Inflammatory macrophage treated with lipopolysaccharide for 4 hours (primary cell): ENCODE data around the gene PDZD2.
"Not testable (repeated sequence)": the region's sequence is repeated elsewhere in the genome, so short reads cannot be mapped to it uniquely, and the experiment has no call there.

Experiments used
- DNase-seq: peaks from one replicate; pipeline ENCODE4 v3.0.0-alpha.2; 2020

Gene PDZD2

DNA sequence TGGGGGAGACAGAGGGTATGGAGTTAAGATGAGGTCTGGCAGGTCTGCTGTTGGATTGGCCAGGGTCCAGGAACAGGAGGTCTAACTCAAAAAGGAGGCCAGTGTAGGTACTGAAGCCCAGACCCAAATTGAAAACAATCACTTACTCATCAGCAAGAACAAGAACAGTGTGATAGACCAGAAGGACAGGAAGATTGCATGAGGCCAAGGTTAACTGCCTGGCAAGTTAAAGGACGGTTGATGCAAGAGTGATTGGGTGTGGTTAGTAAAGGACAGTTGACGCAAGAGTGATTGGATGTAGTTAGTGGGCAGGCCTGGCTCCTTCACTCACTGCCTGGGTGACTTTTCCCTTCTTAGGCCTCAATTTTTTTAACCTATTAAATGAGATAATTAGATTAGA lies 132.6 kb downstream of the PDZD2 start:
- peak; percentile 21 for DNase-seq

DNA sequence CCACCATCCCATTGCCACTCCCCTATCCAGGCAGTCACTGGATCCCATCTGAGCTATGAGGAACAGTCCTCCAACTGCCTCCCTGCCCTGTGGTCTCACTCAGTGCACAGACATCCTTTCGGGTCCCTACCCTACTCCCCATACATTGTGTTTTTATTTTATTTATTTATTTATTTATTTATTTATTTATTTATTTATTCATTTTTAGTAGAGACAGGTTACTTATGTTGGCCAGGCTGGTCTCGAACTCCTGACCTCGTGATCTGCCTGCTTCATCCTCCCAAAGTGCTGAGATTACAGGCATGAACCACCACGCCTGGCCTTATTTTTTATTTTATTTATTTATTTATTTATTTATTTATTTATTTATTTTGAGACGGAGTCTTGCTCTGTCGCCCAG lies 137.4 kb downstream of the PDZD2 start:
- DNase-seq: not testable (repeated sequence)

DNA sequence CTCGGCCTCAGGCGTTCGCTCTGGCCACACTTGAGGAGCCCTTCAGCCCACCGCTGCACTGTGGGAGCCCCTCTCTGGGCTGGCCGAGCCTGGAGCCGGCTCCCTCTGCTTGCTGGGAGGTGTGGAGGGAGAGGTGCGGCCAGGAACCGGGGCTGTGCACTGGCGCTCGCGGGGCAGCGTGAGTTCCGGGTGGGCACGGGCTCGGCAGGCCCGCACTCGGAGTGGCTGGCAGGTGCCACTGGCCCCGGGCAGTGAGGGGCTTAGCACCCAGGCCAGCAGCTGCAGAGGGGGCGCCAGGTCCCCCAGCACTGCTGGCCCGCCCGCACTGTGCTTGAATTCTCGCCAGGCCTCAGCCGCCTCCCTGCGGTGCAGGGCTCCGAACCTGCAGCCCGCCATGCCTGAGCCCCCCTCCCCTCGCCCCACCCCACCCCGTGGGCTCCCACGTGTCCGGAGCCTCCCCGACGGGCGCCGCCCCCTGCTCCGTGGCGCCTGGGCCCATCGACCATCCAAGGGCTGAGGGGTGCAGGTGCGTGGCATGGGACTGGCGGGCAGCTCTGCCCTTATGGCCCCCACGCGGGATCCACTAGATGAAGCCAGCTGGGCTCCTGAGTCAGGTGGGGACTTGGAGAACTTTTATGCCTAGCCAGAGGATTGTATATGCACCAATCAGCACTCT lies 138.2 kb downstream of the PDZD2 start:
- no peak for DNase-seq

DNA sequence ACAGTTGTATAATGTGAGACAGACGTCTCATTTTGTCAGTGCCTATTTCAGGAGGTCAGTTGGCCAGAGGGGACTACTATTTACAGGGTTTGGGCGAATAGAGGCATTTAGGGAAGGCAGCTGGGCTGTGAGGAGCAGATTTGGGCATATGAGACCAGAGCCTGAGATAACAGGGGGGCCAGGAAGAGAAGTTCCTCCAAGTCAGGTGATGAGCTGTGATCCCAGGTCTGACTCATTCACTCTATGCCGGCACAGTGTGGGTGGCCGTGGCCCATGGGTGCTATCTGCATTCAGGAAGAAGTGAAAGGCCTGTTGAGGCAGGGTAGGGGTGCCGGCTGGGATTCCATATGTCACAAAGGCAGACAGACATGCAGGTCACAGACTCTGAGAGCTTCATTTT lies 142.8 kb downstream of the PDZD2 start:
- DNase-seq: peak; percentile 70

DNA sequence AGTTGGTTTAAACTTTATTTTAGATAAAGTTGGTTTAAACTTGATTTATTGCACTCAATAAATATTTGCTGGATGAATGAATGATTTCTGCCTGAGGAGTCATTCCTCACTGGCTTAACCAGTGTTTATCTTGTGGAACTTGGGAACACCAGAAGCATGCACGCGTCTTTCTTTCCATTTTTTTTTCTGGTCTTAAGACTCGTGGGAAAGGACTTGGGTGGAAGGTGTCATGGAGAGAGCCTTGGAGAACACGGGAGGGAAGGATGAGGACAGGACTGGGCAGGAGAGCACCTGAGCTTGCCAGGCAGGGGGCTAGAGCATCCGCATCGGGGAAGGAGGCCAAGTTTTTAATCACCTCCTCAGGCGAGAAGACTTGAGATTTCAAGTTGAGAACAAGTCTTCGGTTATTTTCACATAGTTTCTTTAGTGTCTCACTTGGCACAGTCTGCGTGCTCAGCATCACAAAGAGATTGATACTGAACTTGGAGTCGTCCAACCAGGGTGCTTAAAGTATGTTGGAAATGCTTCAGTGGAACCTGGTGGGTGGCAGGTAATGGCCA lies 144.2 kb downstream of the PDZD2 start:
- DNase-seq: no peak

DNA sequence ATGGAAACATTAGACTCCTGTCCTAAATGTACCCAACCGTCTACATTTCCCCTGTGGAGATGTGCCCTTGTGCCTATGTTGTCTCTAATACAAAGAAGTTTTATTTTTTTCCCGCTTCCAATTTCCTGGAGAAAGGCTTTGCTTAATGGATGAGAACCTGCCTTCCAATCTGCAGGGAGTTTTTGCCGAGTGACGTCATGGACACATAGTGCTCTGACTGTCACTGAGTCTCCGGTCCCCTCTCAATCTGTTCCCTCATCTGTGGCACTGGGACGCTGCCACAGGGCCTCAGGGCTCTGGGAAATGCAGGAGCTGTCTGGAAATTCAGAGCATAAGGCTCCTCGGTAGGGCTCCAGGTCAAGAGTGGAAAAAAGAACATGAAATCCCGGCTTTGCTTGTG lies 144.8 kb downstream of the PDZD2 start:
- no peak for DNase-seq

DNA sequence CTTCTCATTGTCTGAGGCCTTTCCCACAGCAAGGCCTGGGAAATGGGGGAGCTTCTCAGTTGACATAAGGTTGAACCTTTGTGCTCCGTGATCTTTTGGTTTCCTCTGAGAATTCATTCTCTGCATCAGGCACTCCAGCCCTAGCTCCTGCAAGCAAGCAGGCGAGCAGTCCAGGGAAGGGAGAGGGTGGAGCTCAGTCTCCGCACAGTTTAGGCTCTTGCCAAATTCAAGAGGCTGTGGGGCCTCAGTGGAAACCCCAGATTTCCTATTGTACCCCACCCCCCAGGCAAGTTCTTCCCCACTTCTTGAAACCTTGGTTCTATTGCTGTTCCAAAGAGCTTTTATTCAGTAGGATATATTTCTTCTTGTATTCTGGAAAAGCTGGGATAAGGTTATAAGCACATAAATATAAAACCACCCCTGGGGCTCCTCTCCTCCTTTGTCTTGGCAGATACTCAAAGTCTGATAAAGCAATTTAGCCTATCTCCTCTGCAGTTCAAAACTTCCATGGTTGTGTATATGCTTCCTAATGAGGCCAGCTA lies 147.2 kb downstream of the PDZD2 start:
- no peak for DNase-seq

DNA sequence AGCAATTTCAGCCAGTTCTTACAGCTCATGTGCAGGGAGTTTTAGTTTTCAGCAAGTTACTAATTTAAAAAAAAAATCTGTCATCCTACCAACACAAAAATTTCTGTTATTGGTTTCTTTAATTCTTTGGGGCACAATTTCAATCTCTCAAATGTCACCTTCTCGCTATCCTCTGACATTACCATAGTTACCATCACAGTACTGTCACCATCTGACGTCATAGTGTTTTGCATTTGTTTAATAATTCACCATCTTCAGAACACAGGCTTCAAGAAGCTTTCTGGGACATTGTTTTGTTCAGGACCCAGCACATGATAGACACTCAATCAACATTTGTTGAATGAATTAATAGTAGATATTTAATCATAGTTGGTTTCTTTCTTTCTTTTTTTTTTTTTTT lies 155.1 kb downstream of the PDZD2 start:
- no peak for DNase-seq

DNA sequence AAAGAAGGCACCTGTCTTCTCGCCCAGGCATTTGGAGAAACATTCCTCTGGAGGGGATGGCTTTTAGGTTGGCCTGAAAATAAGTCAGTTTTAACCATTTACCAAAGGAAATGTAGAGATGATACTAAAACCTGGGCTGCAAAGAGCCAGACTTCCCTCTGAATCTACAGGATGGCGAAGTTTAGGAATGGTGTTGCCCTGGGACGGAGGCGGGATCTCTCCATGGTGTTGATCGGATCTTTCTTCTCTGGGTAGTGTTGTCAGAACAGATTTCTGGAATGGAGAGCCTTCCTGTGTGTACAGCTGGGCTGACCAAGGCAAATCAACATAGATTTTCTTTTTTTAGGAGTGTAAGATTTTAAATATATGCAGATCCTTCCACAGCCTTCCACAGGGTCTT lies 159.2 kb downstream of the PDZD2 start:
- no peak for DNase-seq

DNA sequence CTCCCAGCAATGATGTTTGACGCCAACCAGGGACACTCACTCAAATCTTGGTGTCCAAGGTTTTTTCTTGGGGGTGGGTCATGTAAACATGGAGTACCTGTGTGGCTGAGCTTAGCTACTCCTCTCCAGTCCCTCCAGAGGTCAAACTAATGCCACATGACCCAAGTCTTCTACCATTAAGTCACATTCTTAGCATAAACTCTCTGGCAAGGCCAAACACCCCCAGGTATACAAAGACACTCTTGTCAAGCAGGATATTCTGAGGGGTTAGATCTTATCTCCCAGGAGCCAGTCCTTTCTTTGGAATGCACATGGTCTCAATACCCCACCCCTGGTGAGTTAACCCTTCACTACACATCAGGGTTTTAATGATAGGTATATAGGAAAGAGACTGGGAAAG lies 161.4 kb downstream of the PDZD2 start:
- DNase-seq: no peak

DNA sequence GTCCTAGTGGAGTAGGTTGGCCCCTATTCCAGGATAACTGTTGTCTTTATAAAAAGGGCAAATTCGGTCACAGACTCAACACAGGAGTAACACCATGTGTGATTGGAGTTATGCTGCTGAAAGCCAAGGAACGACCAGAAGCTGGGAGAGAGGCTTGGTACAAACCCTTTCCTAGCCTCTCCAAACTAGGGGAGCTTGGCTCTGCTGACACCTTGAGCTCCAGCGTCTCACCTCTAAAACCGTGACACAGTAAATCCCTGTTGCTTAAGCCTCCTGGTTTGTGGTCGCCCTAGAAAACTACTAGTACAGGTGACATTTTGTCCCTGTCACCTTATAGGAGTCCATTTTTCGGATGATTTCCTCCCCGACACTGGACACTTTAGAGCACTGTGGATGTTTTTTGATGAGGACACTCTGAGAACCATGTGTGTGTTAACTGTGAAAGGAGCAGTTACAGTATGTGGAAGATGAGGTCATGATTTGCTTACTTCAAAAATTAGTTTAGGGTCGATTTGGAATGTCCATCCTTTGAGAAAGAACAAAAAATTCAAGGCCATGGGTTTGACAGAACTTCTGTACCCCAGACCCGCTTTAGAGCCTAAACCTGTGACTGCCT lies 167.0 kb downstream of the PDZD2 start:
- no peak for DNase-seq

DNA sequence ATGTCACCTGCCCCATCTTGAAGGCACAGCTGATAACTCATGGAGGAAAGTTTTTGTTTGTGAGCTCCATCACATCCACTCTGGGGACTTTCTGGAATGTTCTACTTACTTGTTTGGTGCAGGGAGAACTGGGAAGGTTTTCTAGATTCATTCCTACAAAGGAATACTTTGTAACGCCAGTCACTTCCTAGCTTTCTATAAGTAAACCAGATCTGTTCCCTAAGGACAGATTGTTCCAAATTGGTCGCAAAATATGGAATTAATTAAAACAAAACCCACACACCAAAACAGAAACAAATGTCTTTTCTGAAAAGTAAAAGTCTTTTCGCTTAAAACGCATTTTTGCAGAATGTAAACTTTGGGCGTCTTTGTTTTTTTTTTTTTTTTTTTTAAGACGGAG lies 167.6 kb downstream of the PDZD2 start:
- no peak for DNase-seq

DNA sequence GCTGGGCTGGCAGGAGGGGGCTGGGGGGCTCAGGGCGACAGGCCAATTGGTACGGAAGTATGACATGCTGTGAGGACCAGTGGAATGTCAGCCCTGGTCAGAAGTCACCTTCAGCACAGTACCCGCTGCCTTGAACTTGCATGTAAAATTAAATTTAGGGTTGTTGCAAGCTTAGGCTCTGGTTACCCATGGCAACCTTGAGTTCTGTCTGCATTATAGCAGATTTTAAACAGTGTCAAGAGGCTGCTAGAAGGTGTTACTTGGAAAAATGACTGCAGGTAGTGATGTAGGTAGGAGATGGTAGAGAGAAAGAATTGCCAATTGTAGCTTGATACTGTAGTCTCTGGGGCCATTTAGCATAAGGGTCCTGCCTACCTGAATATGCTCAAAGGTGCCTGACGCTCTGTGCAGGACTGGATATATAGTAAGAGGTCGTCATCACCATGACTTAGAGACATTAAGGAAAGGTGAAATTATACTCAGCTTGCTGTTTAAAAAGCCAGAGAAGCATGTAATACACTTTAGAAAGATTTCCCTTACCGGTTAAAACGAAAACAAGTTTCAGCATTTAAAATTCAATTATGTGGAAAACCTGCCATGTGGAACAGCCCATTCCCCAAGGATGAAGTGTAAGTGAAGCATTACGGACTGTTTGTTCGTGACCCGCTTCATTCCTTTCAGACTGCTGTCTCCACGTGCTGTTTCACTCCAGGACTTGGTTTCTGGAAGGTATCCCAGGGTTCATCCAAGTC lies 169.0 kb downstream of the PDZD2 start:
- no peak for DNase-seq

DNA sequence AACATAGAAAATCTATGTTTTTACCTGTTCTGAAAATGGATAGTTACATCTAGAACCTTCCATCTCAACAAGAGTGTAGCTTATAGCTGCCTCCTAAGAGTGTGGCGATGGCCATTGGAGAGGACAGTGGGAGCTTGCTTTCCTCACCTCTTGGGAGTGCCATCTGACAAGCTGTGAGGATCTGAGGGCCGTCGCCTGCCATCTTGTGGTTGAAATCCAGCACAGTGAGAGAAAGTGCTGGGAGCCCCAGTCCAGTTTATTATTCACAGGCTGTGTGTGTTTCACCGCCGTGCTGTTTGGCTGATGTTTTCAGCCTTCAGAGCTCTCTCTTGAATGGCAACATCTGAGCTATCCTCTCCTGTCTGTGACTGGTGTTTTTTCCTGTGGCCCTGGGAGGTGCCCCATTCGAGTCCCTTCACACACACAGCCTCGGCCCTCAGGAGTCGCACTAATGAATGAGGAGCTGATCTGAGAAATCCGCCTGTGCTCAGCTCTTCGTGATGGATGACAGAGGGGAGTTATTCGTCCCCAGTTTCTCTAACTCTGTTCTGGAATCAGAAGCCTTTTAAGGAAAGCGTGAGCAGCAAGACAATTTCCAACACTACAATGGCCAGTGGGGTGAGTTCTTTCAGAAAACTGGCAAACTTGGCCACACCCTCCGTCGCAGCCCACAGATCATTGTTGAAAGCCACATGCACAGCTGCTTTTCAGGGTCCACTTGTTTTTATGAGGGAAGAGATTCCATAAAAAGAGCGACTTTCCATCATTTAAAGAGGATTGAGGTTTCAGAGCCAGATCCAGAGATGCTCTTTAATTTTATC lies 170.3 kb downstream of the PDZD2 start:
- DNase-seq: peak; percentile 48

DNA sequence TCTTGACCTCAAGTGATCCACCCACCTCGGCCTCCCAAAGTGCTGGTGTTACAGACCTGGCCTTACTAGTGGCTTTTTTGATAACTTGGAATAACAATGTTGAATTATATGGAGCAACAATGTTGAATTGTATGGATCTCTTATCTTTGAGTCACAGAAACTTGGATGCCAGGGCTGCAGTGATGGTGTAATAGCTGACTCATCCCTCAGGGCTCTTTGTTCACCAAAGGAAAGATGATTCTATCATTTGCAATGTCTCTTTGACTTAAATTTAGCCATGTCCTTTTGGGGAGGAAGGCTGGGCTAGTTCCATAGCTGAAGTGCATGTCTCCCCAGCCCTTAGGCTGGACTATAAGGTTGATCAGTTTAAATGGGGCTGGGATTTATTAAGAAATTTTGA lies 172.3 kb downstream of the PDZD2 start:
- peak; percentile 66 for DNase-seq

DNA sequence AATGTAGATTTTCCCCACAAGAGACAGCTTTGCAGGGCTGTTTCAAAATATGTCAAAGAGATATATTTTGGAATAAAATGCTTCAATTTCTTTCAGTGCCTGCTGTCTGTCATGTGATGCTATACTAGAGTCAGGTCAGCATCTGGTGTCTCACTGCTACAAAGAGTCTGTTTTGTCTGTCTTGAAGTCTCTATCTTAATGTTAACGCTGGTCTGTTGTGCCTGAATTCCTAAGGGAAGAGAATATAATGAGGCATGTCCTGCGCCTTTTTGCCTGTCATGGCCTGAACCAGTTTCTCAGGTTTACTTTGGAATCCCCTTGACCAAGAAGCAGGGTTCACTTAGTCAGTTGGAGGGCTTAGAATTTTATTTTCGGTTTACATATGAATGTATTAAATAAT lies 176.4 kb downstream of the PDZD2 start:
- no peak for DNase-seq

DNA sequence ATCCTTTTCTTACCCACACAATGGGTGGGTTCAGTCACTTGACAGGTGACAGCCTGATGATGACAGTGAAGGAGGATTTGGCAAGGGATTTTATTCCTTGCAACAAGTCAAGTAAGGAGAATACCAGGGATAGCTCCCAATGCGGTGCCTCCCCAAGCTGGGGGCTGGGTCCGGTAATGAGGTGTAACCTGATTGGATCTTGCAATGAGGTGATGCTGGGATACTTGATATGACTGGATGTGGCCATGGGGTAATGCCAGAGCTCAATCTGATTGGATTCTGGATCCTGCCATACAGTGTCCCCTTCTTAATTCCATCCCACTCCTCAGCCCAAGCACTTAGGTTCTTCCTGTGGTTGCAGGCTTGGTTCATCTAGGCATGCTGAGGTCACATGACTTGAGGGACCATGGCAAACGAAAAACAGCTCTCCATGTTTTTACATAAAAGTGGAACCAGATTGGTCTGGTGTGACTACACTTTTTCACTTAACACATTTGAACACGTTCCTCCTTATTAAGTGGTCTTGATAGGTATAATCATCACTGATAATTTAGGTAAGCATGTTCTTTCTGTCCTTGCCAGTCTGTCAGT lies 181.1 kb downstream of the PDZD2 start:
- DNase-seq: no peak

DNA sequence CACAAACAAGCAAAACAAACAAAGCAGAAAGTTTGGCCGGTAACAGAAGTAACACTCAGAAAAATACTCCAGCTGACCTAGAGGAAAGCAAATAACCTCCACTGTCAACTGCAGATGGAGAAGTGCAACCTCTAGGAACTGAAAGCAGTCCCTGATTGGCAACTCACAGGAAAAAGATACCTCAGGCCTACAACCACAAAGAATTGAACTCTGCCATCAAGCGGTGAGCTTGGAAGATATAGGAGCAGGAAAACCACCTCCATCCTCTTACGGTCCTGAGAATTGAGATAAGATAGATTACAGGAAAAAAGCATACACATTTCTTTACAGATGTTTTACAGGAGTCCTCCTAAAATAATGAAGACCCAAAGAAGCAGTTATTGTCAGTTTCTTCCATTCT lies 184.5 kb downstream of the PDZD2 start:
- peak; percentile 12 for DNase-seq

DNA sequence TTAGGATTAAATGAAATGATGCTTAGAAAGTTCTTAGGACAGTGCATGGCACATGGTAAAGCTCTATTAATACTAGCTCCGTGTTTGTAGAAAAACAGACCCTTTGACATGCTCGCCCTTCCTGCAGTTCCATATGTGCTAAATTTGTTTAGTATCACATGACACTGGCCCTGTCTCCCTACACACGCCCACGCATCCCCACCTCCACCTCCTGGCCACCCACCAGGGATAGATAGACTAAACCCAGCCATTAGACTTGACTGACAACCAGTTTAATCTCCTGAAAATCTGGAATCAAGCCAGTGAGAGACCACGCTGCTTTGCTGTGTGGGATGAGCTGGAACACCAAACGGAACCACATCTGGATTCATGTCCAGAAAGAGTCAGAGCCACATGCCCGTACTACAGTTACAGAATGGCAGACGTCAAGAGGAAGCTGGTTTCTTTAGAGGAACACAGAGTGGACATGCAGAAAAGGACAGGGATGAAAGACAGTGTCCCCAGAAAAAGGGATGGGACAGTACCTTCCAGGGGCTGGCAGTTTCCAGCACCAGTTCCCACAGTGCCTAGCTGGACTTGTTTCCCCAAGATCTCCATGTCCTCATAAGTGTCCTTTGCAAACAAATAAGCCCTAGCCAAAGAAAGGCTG lies 186.1 kb downstream of the PDZD2 start:
- peak; percentile 22 for DNase-seq

DNA sequence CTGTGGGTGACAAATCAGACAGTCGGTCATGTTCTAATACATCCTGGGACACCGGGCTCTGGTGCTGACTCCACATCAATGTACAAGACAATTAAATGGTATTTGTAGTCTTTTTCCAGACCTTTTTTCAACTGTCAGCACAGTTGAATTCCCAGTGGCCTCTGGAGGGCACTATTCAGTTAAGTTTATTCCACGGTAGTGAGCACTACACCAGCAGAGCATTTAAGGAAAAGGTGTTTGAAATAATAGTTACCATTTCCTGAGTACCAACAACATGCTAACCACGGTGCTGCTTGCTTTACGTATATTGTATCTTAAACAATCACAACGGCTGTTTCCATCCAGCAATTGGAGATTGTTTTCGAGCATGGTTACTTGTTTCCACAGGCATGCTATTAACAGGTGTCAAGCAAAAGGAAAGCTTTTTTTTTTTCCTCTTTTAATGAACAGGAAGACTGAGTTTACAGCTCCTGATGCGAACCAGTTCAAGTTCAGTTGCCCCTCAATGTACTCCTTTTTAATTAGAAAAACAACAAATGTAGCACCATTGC lies 186.7 kb downstream of the PDZD2 start:
- peak; percentile 51 for DNase-seq

DNA sequence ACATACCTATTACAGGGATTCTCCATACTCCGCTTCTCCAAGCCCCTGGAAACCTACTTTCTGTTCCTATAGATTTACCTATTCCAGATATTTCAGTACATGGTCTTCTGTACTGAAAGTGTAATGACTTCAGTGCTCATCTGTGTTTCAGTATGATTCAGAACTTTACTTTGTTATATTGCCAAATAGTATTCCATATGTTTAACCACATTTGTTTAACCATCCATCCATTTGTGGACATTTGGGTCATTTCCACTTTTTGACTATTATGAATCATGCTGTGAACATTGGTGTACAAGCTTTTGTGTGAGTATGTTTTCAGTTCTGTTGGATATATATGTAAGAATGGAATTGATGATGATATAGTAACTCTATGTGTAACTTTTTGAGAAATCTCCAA lies 188.9 kb downstream of the PDZD2 start:
- no peak for DNase-seq

DNA sequence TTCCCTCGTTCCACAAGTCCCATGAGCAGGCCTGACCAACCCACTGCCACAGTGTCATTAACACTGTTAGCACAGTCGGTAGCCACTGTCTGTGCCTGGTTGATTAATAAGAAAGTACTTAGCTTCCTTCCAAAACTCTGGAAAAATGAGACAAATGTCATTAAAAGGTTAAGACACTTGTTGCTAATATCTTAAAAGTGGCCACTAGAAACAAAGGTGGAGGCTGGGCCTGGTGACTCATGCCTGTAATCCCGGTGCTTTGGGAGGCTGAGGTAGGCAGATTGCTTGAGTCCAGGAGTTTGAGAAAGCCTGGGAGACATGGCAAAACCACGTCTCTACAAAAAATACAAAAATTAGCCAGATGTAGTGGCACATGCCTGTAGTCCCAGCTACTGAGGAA lies 194.0 kb downstream of the PDZD2 start:
- DNase-seq: no peak
